Adrenal gland (tissue), 12 donors: ENCODE measurements around the gene ASCL3. TPM values are rescaled to one million over a fixed set of nuclear protein-coding genes. Genes with fewer than 3 reads are reported as not detected.

ENCODE experiments used
- DNase-seq, 7 donors: peaks; one replicate each; pipeline ENCODE4 v3.0.0-alpha.2; 2019 to 2020
- H3K27ac ChIP-seq, 5 donors: fragments of 200-600 bp; sonication (generic) in 4 of 5; 1 replicate in 3 of 5; 2 replicates in 2 of 5; pipeline versions ENCODE4 v1.5.1 to v1.8.0; 2016 to 2020; ENCODE audit warnings: mild to moderate bottlenecking in 1 of 5
- H3K27me3 ChIP-seq: fragments of 200-600 bp; 2 replicates; pipeline ENCODE4 v1.8.0; 2021
- H3K36me3 ChIP-seq, 2 donors: fragments of 200-600 bp; replicated peaks in 1 of 2; 1 replicate in 1 of 2; 2 replicates in 1 of 2; pipeline versions ENCODE4 v1.5.1 to v1.8.0; 2018 to 2022
- H3K4me1 ChIP-seq, 2 donors: fragments of 200-600 bp; replicated peaks in 1 of 2; 1 replicate in 1 of 2; 2 replicates in 1 of 2; pipeline versions ENCODE4 v1.5.1 to v1.8.0; 2018 to 2021
- H3K4me3 ChIP-seq, 4 donors: fragments of 200-600 bp; sonication (generic) in 3 of 4; one replicate each; pipeline ENCODE4 v1.5.1; 2016 to 2018
- H3K9me3 ChIP-seq, 3 donors: fragments of 200-600 bp; sonication (generic) in 1 of 3; replicated peaks in 1 of 3; 1 replicate in 2 of 3; 2 replicates in 1 of 3; pipeline versions ENCODE4 v1.5.1 to v1.8.0; 2016 to 2021
- POLR2A ChIP-seq, 2 donors: fragments of 450-650 bp; IDR thresholded peaks; one replicate each; pipeline ENCODE4 v1.6.1; 2017; ENCODE audit warnings: antibody characterized with exemption in 2 of 2, mild to moderate bottlenecking in 2 of 2, moderate library complexity in 1 of 2
- WGBS, 4 donors: extraction: QIAGEN DNeasy Blood & Tissue Kit in 2 of 4; methylation state at CpG; one replicate each; pipeline versions ENCODE4 v1.1.5 to v1.1.7; 2013 to 2017; 5-methylcytosine and 5-hydroxymethylcytosine counted together
- intact Hi-C, 2 donors: fragments of 100-400 bp; cut with DNase I; formaldehyde crosslinking; loops; one replicate each; pipeline versions ENCODE4 v1.14.1 to v1.15.0; 2022 to 2023
- polyA plus RNA-seq, 3 donors: library from polyadenylated mRNA; stranded (reverse); fragments of 200-250 nt in 2 of 3; fragments of 350-450 nt in 1 of 3; fragmentation: Illumina TruSeq in 1 of 3; extraction: RNeasy Lipid Tissue Mini Kit (QIAGEN cat#74804) in 1 of 3; gene quantifications; one replicate each; pipeline ENCODE4 v1.2.3, GENCODE V29; 2013 to 2014
- total RNA-seq, 9 donors: library from RNA; depleted of rRNA in 4 of 9; stranded (reverse); fragments of >200 nt in 4 of 9; fragments of 120-200 nt in 1 of 9; fragmentation: NEBNext Ultra II Directional in 1 of 9; extraction: Animal tissue kit (Norgen Biotek cat#: 25700) in 1 of 9; gene quantifications; one replicate each; pipeline versions ENCODE4 v1.1.0 to v1.2.4, GENCODE V29; 2013 to 2023
- TF ChIP-seq, protein P1 (sequence below), 6 experiments: fragments of 450-650 bp in 4 of 6; fragments of 200-600 bp in 2 of 6; sonication (generic) in 1 of 6; IDR thresholded peaks; 1 replicate in 5 of 6; 2 replicates in 1 of 6; pipeline versions ENCODE4 v1.5.1 to v1.8.0; 2016 to 2021; ENCODE audit warnings: antibody characterized with exemption in 6 of 6, mild to moderate bottlenecking in 2 of 6, moderate library complexity in 1 of 6
- donor health status: healthy with polysubstance abuse.
- donor health status: Bipolar disorder and iron deficiency.
- donor health status: DM: yes; HTN: yes; CAD: no.
- donor health status: DM: no; HTN: no; CAD: no.
- donor health status: DM: no; HTN: no; CAD: no.
- donor health status: DM: yes; HTN: yes; CAD: no.

Gene ASCL3
- total and polyA plus RNA-seq, 12 donors = not detected

DNA sequence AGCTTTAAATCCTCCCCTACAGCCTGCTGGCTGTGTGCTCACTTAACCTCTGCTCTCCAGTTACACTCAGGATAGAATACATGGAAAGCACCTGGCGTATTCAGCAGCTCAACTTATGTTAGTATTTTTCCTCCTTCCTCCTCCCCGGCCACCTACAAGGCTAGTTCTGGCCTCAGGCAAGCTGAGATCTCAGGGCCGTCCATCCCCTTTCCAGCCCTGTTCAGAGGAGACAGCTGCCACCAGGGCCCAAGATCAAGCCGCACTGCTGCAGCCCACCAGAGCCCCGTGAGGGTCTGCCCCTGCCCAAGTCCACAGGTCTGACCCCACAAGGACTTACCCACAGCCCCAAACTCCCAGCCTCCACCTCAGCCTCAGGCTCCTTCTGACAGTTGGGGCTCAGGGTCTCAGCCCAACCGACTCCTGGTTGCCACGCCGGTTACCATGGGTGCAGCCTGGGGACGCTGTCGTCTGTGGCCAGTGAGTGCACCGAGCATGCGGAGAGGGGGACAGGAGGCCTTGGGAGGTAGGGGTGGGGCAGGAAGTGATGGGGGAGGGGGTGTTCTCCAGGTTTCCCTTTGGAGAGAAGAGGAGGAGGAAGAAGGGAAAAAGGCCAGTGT lies 10.1 kb downstream of the ASCL3 start, which contains the start of gene C11orf16:
C11orf16 (minus strand) TSS at position 384 of the 617 bp plus-strand sequence. CDS start 639 bp downstream, outside the sequence.
- H3K4me1 ChIP-seq = no peaks in the 10 kb centered on the region
- no peaks in the 10 kb centered on the region for H3K27me3 ChIP-seq
- DNase-seq = no peak
- TF ChIP-seq, protein P1, sequence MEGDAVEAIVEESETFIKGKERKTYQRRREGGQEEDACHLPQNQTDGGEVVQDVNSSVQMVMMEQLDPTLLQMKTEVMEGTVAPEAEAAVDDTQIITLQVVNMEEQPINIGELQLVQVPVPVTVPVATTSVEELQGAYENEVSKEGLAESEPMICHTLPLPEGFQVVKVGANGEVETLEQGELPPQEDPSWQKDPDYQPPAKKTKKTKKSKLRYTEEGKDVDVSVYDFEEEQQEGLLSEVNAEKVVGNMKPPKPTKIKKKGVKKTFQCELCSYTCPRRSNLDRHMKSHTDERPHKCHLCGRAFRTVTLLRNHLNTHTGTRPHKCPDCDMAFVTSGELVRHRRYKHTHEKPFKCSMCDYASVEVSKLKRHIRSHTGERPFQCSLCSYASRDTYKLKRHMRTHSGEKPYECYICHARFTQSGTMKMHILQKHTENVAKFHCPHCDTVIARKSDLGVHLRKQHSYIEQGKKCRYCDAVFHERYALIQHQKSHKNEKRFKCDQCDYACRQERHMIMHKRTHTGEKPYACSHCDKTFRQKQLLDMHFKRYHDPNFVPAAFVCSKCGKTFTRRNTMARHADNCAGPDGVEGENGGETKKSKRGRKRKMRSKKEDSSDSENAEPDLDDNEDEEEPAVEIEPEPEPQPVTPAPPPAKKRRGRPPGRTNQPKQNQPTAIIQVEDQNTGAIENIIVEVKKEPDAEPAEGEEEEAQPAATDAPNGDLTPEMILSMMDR (IDR thresholded peaks at IDR 0.05) = no peak
- no peak for TF ChIP-seq POLR2A (IDR thresholded peaks at IDR 0.05)
- no peak within 1 kb of the TSS for H3K4me3 ChIP-seq
- no peaks in the 10 kb centered on the region for H3K9me3 ChIP-seq
- no peak within 1 kb of the TSS for H3K27ac ChIP-seq
- no peaks in the 10 kb centered on the region for H3K36me3 ChIP-seq
- 83 to 91% (median 87%) methylated on average over 9 to 12 of the region's 12 CpGs for WGBS, 4 donors
- intact Hi-C loops = no loop called here

- no peak for DNase-seq
- no peaks in the 10 kb centered on the region for H3K27me3 ChIP-seq
- WGBS, 4 donors = 93 to 97% (median 95%) methylated on average over 12 of the region's 12 CpGs
- H3K27ac ChIP-seq = no peak overlapping the region
- H3K4me1 ChIP-seq = no peaks in the 10 kb centered on the region
- H3K36me3 ChIP-seq = no peaks in the 10 kb centered on the region
- no peak overlapping the region for H3K4me3 ChIP-seq
- intact Hi-C loops = no loop called here
- TF ChIP-seq, protein P1 (IDR thresholded peaks at IDR 0.05) = no peak
- TF ChIP-seq POLR2A (IDR thresholded peaks at IDR 0.05) = no peak
- H3K9me3 ChIP-seq = no peaks in the 10 kb centered on the region
Measured at GRCh38 chr11:8930456-8931175, 12.2 kb downstream of the ASCL3 start.

DNA sequence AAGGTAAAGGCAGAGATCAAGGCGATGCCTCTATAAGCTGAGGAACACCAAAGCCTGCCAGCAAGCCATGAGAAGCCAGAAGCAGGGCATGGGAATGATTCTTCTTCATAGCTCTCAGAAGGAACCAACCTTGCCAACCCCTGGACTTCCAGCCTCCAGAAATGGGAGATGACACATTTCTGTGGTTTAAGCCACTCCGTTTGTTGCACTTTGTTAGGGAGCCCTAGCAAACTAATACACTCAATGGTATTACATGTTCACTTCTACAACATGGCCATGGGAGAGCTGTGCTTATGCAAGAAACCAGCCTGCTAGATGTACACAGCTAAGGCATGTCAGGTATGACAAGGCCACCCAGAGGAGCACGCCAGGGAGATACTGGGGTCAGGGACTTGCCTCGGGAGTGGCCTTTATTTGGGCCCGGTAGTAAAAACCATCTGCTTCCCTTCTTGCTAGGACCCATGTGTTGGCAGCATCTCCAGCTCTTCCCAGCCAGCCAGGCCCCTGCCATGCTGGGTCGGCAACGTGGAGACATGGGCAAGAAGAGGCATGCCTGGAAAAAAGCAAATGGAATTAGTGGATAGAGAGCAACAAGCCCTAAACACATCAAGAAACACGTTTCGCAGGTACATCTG lies 13.7 kb downstream of the ASCL3 start:
- TF ChIP-seq POLR2A (IDR thresholded peaks at IDR 0.05) = no peak
- TF ChIP-seq, protein P1 (IDR thresholded peaks at IDR 0.05) = no peak
- no peak for DNase-seq
- Histone ChIP-seq H3K9me3 (no peaks in the 10 kb centered on the region), H3K4me3 (no peak overlapping the region), H3K36me3 (no peaks in the 10 kb centered on the region), H3K27ac (no peak overlapping the region), H3K27me3 (no peaks in the 10 kb centered on the region), H3K4me1 (no peaks in the 10 kb centered on the region)
- intact Hi-C loops = no loop called here
- 75 to 82% (median 79%) methylated on average over 9 of the region's 9 CpGs for WGBS, 4 donors

DNA sequence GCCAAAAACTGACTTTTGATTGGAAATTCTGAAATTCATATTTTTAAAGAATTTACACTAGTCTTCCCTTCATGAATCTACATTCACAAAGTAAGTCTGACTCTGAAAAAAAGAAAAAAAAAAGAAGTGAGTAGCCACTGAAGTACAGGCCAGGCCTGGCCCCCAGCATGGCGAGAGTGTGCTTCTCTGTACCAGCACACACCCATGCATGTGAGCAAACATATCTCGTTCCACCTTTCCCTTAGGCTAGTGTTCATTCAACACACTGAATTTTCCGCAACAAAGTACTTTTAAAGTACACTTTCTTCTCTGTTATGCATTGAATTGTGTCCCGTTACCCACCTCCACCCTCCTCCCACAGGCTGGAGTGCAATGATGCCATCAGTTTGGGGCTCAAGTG lies 14.6 kb downstream of the ASCL3 start:
- peaks cover 0 to 3% of the 10 kb centered on the region in 2 donors for H3K36me3 ChIP-seq
- TF ChIP-seq, protein P1 (IDR thresholded peaks at IDR 0.05) = no peak
- no peak for TF ChIP-seq POLR2A (IDR thresholded peaks at IDR 0.05)
- no peak overlapping the region for H3K4me3 ChIP-seq
- H3K9me3 ChIP-seq = no peaks in the 10 kb centered on the region
- H3K27ac ChIP-seq = no peak overlapping the region
- intact Hi-C loops = no loop called here
- 90 to 96% (median 93%) methylated on average over 4 of the region's 4 CpGs for WGBS, 4 donors
- no peaks in the 10 kb centered on the region for H3K27me3 ChIP-seq
- H3K4me1 ChIP-seq = no peaks in the 10 kb centered on the region
- DNase-seq = no peak
